ENCODE data around the gene DLEC1. TPM values are rescaled to one million over a fixed set of nuclear protein-coding genes. Genes with fewer than 3 reads are reported as not detected.

The DLEC1 gene
- total and polyA plus RNA-seq, 7 donors: 0.01 to 0.09 (median 0.05) TPM; not detected in 2

DNA sequence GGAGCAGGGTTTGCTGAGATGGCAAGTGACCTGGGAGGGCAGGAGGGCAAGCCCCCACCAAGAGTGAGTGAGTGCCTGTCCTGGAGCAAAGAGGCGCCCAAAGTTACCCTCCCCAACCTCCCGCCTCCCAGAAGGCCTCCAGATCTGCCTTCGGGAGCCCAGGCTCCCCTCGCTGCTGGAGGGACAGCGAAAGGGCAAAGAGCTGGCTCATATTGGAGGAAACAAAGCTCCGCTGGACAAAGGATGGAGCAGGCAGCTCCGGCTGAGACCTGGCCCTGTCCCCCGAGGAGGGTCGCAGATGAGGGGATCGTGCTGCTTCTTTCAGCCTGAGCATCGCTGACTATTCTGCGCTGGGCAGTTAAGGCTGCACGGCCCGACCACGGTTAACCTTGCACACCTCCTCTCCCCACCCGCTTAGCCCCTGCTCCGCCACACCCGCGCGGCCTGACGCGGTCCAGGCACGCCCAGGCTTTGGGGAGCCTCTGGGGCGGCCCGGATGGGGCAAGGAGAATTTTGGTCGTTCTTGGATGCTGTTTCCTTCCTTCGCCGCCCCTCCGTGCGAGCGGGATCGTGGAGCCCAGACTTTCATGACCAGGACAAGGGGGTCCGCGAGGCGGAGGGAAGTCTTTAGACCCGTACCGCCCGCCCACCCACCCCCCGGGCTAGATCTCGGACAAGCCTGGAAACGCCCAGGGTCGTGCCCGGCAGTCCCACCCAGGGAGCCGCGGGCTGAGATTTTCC is 10.2 kb upstream of the DLEC1 start:
- no peak for ATAC-seq
- H3K4me1 ChIP-seq: peaks cover 5% of the 10 kb centered on the region

GRCh38 chr3:38029400-38030125 is 9.4 kb upstream of the DLEC1 start, which contains the start of gene PLCD1:
PLCD1 (minus strand) TSS chr3:38029642; CDS start chr3:38029539, 103 bp downstream.
- Histone ChIP-seq H3K4me3 (peak within 1 kb of the TSS; percentile 79), H3K27ac (peak within 1 kb of the TSS; percentile 47), H3K36me3 (ENCODE audit: insufficient read depth in 1 of 2, low read depth in 1 of 2) (no peaks in the 10 kb centered on the region), H3K4me1 (peaks cover 5% of the 10 kb centered on the region), H3K27me3 (ENCODE audit: insufficient read depth in 3 of 3, low read length in 2 of 3) (peaks cover 0 to 5% (median 4%) of the 10 kb centered on the region in 3 donors), H3K9me3 (no peaks in the 10 kb centered on the region)
- peak in 3 of 4 donors; percentile 5 to 22 (median 20) for ATAC-seq
- TF ChIP-seq, protein P1, sequence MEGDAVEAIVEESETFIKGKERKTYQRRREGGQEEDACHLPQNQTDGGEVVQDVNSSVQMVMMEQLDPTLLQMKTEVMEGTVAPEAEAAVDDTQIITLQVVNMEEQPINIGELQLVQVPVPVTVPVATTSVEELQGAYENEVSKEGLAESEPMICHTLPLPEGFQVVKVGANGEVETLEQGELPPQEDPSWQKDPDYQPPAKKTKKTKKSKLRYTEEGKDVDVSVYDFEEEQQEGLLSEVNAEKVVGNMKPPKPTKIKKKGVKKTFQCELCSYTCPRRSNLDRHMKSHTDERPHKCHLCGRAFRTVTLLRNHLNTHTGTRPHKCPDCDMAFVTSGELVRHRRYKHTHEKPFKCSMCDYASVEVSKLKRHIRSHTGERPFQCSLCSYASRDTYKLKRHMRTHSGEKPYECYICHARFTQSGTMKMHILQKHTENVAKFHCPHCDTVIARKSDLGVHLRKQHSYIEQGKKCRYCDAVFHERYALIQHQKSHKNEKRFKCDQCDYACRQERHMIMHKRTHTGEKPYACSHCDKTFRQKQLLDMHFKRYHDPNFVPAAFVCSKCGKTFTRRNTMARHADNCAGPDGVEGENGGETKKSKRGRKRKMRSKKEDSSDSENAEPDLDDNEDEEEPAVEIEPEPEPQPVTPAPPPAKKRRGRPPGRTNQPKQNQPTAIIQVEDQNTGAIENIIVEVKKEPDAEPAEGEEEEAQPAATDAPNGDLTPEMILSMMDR (IDR thresholded peaks at IDR 0.05): no peak
- peak; percentile 81 to 88 for DNase-seq
- WGBS, 3 donors: 1 to 2% (median 2%) methylated on average over 46 to 75 of the region's 75 CpGs
- intact Hi-C loops (cut with DNase I): no loop called here

More for the DNA sequence above, 10.2 kb upstream of the DLEC1 start:
- no peaks in the 10 kb centered on the region for H3K9me3 ChIP-seq
- intact Hi-C loops (cut with DNase I): no loop called here
- DNase-seq: no peak
- H3K36me3 ChIP-seq (ENCODE audit: insufficient read depth in 1 of 2, low read depth in 1 of 2): no peaks in the 10 kb centered on the region
- H3K27me3 ChIP-seq (ENCODE audit: insufficient read depth in 3 of 3, low read length in 2 of 3): peaks cover 0 to 5% (median 4%) of the 10 kb centered on the region in 3 donors
- peak overlapping the region; percentile 47 for H3K27ac ChIP-seq
- TF ChIP-seq, protein P1 (IDR thresholded peaks at IDR 0.05): no peak
- 15 to 23% (median 18%) methylated on average over 30 to 45 of the region's 45 CpGs for WGBS, 3 donors
- H3K4me3 ChIP-seq: peak overlapping the region; percentile 79

DNA sequence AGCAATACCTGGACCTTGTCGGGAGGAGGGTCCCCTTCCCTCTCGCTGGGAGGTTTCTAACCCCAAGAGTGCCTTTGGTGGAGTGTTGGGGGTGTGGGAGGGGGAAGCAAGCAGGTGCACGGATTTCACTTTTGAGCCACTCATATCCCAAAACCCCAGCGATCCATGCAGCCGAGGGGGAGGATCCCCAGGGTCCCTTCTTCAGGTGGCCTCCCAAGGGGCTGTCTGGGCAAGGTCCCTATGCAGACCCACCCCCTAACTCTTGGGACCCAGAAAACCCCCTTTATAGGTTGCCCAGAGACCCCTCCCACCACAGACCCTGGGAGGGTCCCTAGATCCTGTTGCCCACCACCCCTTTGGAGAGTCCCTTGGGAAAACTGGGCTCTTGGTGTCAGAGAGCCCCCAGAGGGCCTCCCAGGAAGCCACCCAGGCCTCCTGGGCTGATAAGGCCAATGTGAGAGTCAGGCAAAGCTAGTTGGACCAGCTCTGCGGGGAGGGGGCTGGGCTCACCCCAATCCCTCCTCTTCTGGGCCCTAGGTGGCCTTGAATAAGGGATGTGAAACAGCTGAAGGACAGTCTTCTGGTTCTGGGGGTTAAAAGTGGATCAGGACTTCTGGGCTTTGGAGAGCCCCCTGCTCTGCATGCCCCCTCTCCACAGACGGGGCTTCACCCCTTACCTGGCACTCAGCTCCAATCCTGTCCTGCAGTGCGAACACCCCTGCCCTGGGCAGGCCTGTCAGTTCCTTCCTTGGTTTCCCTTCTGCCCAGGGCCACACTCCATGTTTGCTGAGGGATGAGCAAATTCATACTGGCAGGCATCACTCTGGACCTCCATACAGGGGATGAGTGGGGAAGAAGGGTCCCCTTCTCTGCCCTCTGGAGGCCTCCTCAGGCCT is 8.6 kb upstream of the DLEC1 start:
- Histone ChIP-seq H3K27ac (peak overlapping the region; percentile 47), H3K4me1 (peaks cover 5% of the 10 kb centered on the region), H3K4me3 (peak overlapping the region; percentile 79), H3K9me3 (no peaks in the 10 kb centered on the region), H3K36me3 (ENCODE audit: insufficient read depth in 1 of 2, low read depth in 1 of 2) (no peaks in the 10 kb centered on the region), H3K27me3 (ENCODE audit: insufficient read depth in 3 of 3, low read length in 2 of 3) (peaks cover 0 to 5% (median 4%) of the 10 kb centered on the region in 3 donors)
- no peak for ATAC-seq
- no peak for DNase-seq
- intact Hi-C loops (cut with DNase I): no loop called here
- 32 to 42% (median 41%) methylated on average over 8 of the region's 8 CpGs for WGBS, 3 donors
- TF ChIP-seq, protein P1 (IDR thresholded peaks at IDR 0.05): no peak

All from psoas muscle (tissue), 8 donors.